ENCODE measurements around the gene UPF3B.
"Not testable (repeated sequence)": the region's sequence is repeated elsewhere in the genome, so short reads cannot be mapped to it uniquely, and the experiment has no call there.

The UPF3B gene, protein sequence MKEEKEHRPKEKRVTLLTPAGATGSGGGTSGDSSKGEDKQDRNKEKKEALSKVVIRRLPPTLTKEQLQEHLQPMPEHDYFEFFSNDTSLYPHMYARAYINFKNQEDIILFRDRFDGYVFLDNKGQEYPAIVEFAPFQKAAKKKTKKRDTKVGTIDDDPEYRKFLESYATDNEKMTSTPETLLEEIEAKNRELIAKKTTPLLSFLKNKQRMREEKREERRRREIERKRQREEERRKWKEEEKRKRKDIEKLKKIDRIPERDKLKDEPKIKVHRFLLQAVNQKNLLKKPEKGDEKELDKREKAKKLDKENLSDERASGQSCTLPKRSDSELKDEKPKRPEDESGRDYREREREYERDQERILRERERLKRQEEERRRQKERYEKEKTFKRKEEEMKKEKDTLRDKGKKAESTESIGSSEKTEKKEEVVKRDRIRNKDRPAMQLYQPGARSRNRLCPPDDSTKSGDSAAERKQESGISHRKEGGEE

DNA sequence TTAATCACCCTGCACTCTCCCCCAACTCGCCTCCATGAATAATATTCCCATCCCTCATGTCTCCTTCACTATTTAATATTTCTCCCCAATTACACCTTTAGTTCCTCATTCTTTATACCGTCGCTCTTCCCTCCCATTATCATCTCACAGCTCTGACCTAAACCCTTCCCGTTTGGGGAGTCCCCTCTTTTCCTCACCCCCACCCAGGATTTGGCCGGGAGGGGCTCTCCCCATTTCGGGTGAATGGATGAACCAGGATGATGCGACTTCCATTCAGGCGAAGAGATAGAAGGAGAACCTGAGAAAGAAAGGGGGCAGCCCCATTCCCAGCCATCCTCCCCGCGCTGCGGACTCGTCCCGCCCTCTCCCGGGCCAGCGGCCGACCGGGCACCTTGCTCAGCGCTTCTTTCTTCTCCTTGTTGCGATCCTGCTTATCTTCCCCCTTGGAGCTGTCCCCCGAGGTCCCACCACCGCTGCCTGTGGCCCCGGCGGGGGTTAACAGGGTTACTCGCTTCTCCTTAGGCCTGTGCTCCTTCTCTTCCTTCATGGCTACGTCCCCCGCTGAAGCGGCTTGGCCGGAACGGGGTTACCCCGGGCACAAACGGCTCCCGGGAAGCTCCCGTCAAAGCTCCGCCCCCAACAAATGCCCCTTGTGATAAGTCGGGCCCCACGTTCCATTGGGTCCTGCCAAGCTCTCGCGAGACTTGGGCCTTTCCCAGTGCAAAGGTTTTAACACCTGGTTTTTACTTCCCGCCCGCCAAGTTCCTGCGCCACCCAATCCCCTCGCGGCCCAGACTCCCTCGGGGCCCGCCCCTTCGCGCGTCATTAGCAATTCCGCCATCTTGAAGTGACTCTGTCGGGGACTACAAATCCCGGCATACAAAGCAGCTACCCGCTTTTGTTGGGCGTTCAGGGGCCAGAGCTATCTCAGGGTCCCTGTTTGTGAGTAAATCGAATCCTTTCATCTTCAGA is at the start of gene UPF3B:
TSS of gene UPF3B (minus strand) at position 582 of the 972 bp plus-strand sequence. CDS start at position 547, 35 bp downstream.
- peak; percentile 98 for DNase-seq (ENCODE audit: low read depth)
- TF ChIP-seq, protein P1, sequence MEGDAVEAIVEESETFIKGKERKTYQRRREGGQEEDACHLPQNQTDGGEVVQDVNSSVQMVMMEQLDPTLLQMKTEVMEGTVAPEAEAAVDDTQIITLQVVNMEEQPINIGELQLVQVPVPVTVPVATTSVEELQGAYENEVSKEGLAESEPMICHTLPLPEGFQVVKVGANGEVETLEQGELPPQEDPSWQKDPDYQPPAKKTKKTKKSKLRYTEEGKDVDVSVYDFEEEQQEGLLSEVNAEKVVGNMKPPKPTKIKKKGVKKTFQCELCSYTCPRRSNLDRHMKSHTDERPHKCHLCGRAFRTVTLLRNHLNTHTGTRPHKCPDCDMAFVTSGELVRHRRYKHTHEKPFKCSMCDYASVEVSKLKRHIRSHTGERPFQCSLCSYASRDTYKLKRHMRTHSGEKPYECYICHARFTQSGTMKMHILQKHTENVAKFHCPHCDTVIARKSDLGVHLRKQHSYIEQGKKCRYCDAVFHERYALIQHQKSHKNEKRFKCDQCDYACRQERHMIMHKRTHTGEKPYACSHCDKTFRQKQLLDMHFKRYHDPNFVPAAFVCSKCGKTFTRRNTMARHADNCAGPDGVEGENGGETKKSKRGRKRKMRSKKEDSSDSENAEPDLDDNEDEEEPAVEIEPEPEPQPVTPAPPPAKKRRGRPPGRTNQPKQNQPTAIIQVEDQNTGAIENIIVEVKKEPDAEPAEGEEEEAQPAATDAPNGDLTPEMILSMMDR (IDR thresholded peaks at IDR 0.05; ENCODE audit: insufficient read depth, low read depth, low read length, missing control alignments): no peak

DNA sequence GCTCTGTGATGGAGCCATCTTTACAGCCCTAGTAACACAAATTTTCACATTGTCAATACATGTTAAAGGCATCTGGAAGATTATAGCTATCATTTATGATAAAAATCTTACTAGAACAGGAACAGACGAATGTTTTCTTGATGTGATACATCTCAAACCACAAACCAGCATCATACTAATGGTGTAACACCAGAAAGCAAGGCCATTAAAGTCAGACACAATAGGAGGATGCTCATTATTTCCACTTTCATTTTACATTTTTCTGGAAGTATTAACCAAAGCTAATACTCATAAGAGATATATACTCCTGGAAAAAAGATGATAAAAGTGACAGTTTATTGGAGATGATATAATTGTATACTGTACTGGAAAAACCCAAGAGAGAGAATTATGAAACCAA is 48.2 kb upstream of the UPF3B start:
- DNase-seq (ENCODE audit: low read depth): no peak
- no peak overlapping the region for H3K4me3 ChIP-seq (ENCODE audit: low read depth, low read length)
- TF ChIP-seq, protein P1 (IDR thresholded peaks at IDR 0.05; ENCODE audit: insufficient read depth, low read depth, low read length, missing control alignments): no peak

More for the DNA sequence above, at the start of gene UPF3B:
- H3K4me3 ChIP-seq (ENCODE audit: low read depth, low read length): peak within 1 kb of the TSS; percentile 91

DNA sequence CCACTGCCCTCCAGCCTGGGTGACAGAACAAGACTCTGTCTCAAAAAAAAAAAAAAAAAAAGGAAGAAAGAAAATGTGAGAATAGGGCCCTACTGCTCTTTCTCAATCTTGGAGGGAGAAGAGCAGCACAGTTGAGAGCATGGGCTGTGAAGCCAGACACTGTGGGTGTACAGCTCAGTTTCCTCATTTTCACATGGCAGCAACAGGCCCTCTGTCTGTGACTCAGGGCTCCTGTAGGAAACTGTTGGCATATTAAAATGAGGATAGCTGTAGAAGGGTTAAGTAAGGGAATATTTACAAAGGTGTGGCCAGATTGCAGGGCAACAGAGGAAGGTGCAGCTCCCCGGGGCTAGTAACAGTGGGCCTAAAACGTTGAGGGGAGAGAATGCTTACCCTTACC is 46.4 kb upstream of the UPF3B start:
- no peak overlapping the region for H3K4me3 ChIP-seq (ENCODE audit: low read depth, low read length)
- no peak for DNase-seq (ENCODE audit: low read depth)
- TF ChIP-seq, protein P1 (IDR thresholded peaks at IDR 0.05; ENCODE audit: insufficient read depth, low read depth, low read length, missing control alignments): no peak

DNA sequence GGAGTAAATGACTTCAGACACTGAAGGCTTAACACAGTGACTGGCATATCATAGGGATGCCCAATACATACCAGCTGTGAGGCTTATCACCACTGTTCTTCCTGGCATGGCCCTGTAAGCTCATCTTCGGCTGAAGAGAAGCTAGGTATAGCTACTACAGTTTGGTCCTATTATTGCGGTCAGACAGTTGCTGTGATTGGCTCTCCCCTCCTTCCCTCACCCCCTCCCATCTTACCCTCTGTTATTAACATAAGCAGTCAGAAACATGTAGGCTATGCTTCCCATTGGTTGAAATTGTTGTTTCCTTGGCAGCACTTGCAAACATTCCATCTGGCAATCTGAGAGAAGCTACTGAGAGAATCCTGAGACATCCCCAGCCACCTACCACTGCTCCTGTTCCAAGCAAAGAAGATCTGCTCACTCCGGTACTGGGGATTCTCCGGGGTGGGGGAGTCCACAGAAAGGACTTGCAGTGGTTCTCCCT is 43.1 kb upstream of the UPF3B start, which contains the start of gene AKAP14:
TSS of gene AKAP14 (plus strand) at position 51 of the 484 bp plus-strand sequence. CDS start 7,331 bp downstream, outside the sequence.
- H3K4me3 ChIP-seq (ENCODE audit: low read depth, low read length): no peak within 1 kb of the TSS
- TF ChIP-seq, protein P1 (IDR thresholded peaks at IDR 0.05; ENCODE audit: insufficient read depth, low read depth, low read length, missing control alignments): no peak
- DNase-seq (ENCODE audit: low read depth): no peak

DNA sequence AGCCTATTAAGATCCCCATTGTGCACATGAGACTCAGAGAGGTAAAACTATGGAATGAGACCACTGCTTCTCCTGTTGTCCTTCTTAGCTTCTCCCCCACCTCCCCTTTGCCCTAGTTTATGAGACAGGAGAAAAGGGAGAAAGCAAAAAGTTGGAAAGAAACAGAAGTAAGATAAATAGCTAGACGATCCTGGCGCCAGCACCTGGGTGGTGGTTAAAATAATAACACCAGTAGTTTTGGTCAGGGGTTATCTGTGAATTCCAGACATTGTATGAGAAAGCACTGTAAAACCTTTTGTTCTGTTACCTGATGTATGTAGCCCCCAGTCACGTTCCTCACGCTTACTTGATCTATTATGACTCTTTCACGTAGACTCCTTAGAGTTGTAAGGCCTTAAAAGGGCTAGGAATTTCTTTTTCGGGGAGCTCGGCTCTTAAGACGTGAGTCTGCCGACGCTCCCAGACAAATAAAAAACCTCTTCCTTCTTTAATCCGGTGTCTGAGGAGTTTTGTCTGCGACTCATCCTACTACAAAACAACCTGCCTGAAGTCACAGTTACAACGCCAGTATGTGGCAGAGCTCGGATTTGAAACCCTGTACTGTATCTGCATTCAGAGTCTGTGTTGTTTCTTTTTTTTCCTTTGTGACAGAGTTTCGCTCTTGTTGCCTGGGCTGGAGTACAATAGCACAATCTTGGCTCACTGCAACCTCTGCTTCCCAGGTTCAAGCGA is 39.4 kb upstream of the UPF3B start:
- not testable (repeated sequence) for H3K4me3 ChIP-seq (ENCODE audit: low read depth, low read length); DNase-seq (ENCODE audit: low read depth)

DNA sequence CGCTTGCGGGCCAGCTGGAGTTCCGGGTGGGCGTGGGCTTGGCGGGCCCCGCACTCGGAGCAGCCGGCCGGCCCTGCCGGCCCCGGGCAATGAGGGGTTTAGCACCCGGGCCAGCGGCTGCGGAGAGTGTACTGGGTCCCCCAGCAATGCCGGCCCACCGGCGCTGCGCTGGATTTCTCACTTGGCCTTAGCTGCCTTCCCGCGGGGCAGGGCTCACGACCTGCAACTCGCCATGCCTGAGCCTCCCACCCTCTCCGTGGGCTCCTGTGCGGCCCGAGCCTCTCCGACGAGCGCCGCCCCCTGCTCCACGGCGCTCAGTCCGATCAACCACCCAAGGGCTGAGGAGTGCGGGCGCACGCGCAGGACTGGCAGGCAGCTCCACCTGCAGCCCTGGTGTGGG is 37.9 kb upstream of the UPF3B start:
- not testable (repeated sequence) for H3K4me3 ChIP-seq (ENCODE audit: low read depth, low read length); DNase-seq (ENCODE audit: low read depth)

DNA sequence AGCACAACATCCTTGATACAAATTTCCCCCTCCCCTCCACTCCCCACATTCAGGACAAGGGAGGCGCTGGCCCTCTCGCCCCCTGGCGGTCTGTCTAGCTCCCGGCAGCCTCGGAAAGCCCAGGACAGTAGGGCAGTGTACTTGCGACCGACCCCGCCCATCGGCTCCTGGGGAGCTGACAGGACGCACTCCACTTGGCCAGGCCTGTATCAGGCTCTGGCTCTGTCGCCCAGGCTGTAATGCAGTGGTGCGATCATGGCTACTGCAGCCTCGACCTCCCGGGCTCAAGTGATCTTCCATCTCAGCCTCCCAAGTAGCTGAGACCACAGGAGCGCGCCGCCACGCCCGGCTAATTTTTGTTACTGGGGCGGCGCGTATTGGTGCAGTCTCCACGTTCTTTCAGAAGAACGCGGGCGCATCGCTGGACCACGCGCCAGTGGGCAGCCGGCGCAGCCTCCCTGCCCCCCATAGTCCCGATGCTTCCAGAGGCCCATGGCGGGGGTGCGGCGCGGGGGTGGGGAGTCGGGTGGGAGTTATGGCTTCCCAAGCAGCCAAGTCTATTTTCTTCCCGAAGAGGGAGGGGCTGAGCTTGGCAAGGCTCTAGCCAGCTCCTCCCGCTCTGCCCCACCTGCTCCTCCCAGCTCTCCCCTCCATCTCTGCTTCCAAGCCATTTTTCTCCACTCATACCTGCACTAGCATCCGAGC is 35.1 kb upstream of the UPF3B start:
- H3K4me3 ChIP-seq (ENCODE audit: low read depth, low read length): peak overlapping the region; percentile 50
- peak; percentile 70 for DNase-seq (ENCODE audit: low read depth)
- TF ChIP-seq, protein P1 (IDR thresholded peaks at IDR 0.05; ENCODE audit: insufficient read depth, low read depth, low read length, missing control alignments): peak; percentile 61

All from GM12865 (cell line).